Fibroblast of lung (primary cell): Measurements from ENCODE around the gene NECTIN1. TPM values are rescaled to one million over a fixed set of nuclear protein-coding genes. Genes with fewer than 3 reads are reported as not detected.

Experiments used
- DNase-seq, 2 donors: peaks; one replicate each; pipeline versions ENCODE4 v3.0.0 to v3.0.0-alpha.2; 2010; ENCODE audit warnings: low read depth in 2 of 2
- H2AFZ ChIP-seq: 2 replicates; pipeline ENCODE4 v1.5.1; 2012; ENCODE audit warnings: low read length, control low read depth, inconsistent platforms
- H3K27ac ChIP-seq: 2 replicates; pipeline ENCODE4 v1.5.1; 2011; ENCODE audit warnings: low read length, control low read depth; ENCODE audit not compliant: insufficient read depth
- H3K27me3 ChIP-seq: 2 replicates; pipeline ENCODE4 v1.5.1; 2011; ENCODE audit warnings: mild to moderate bottlenecking, low read length; ENCODE audit not compliant: control insufficient read depth, insufficient read depth
- H3K36me3 ChIP-seq: 2 replicates; pipeline ENCODE4 v1.5.1; 2011; ENCODE audit warnings: low read length; ENCODE audit not compliant: control insufficient read depth, insufficient read depth
- H3K4me1 ChIP-seq: 2 replicates; pipeline ENCODE4 v1.5.1; 2011; ENCODE audit warnings: low read length; ENCODE audit not compliant: control insufficient read depth, insufficient read depth; ENCODE audit errors: extremely low read depth
- H3K4me2 ChIP-seq: 2 replicates; pipeline ENCODE4 v1.5.1; 2011; ENCODE audit warnings: low read length, control low read depth; ENCODE audit not compliant: insufficient read depth; ENCODE audit errors: extremely low read depth
- H3K4me3 ChIP-seq, 4 experiments: fragments of 200-600 bp in 1 of 4; sonication (generic) in 1 of 4; replicated peaks in 1 of 4; 2 replicates each; pipeline ENCODE4 v1.5.1; 2011 to 2016; ENCODE audit warnings: low read length in 4 of 4, low read depth in 3 of 4, mild to moderate bottlenecking in 3 of 4, control low read depth in 2 of 4, inconsistent platforms in 1 of 4, mixed read lengths in 1 of 4; ENCODE audit not compliant: insufficient read depth in 1 of 4; ENCODE audit errors: control extremely low read depth in 1 of 4
- H3K79me2 ChIP-seq: 2 replicates; pipeline ENCODE4 v1.5.1; 2012; ENCODE audit warnings: mild to moderate bottlenecking, low read length, inconsistent platforms; ENCODE audit not compliant: control insufficient read depth, insufficient read depth
- H3K9ac ChIP-seq: 2 replicates; pipeline ENCODE4 v1.5.1; 2011; ENCODE audit warnings: mild to moderate bottlenecking, low read length, control low read depth; ENCODE audit not compliant: insufficient read depth
- H3K9me3 ChIP-seq: 2 replicates; pipeline ENCODE4 v1.5.1; 2012; ENCODE audit warnings: low read depth, low read length; ENCODE audit not compliant: control insufficient read depth, insufficient read depth
- H4K20me1 ChIP-seq: 2 replicates; pipeline ENCODE4 v1.5.1; 2011; ENCODE audit warnings: low read length; ENCODE audit not compliant: control insufficient read depth, insufficient read depth; ENCODE audit errors: extremely low read depth
- CTCF ChIP-seq, 2 donors: IDR thresholded peaks in 1 of 2; conservative IDR thresholded peaks in 1 of 2; 1 replicate in 1 of 2; 2 replicates in 1 of 2; pipeline ENCODE4 v1.5.1; 2011 to 2012; ENCODE audit warnings: low read length in 2 of 2, control low read depth in 1 of 2, inconsistent platforms in 1 of 2, low read depth in 1 of 2, mild to moderate bottlenecking in 1 of 2
- EZH2 ChIP-seq: IDR thresholded peaks from 2 replicates; pipeline ENCODE4 v1.5.1; 2012; ENCODE audit warnings: low read length, control low read depth, mild to moderate bottlenecking; ENCODE audit errors: missing control alignments
- polyA plus RNA-seq, 2 donors: library from polyadenylated mRNA; depleted of rRNA in 1 of 2; stranded (reverse) in 1 of 2; unstranded in 1 of 2; fragments of >200 nt; gene quantifications; 2 replicates each; pipeline ENCODE4 v1.2.1, GENCODE V29; 2011 to 2012; ENCODE audit warnings: missing spikeins in 1 of 2
- total RNA-seq: library from RNA; depleted of rRNA; stranded (reverse); fragments of >200 nt; gene quantifications from 2 replicates; pipeline ENCODE4 v1.2.1, GENCODE V29; 2014

Gene NECTIN1
- total and polyA plus RNA-seq, 2 donors (not counting 1 experiment from before 2014, with no cell fraction given): 2.0 to 2.8 TPM

GRCh38 chr11:119659971-119660723 is 68.9 kb downstream of the NECTIN1 start:
- Histone ChIP-seq H3K4me3 (no peak overlapping the region), H3K36me3 (no peaks in the 10 kb centered on the region), H2AFZ (no peak overlapping the region), H3K4me2 (no peak overlapping the region), H3K4me1 (no peaks in the 10 kb centered on the region), H4K20me1 (no peaks in the 10 kb centered on the region), H3K9ac (no peak overlapping the region), H3K27me3 (no peaks in the 10 kb centered on the region), H3K27ac (no peak overlapping the region), H3K79me2 (no peaks in the 10 kb centered on the region), H3K9me3 (no peaks in the 10 kb centered on the region)
- TF ChIP-seq CTCF (conservative IDR thresholded peaks at IDR 0.05 in 1 of 2, IDR thresholded peaks at IDR 0.05 in 1 of 2; ENCODE audit: low read depth in 1 of 2, low read length in 2 of 2): no peak
- no peak for TF ChIP-seq EZH2
- DNase-seq: no peak

DNA sequence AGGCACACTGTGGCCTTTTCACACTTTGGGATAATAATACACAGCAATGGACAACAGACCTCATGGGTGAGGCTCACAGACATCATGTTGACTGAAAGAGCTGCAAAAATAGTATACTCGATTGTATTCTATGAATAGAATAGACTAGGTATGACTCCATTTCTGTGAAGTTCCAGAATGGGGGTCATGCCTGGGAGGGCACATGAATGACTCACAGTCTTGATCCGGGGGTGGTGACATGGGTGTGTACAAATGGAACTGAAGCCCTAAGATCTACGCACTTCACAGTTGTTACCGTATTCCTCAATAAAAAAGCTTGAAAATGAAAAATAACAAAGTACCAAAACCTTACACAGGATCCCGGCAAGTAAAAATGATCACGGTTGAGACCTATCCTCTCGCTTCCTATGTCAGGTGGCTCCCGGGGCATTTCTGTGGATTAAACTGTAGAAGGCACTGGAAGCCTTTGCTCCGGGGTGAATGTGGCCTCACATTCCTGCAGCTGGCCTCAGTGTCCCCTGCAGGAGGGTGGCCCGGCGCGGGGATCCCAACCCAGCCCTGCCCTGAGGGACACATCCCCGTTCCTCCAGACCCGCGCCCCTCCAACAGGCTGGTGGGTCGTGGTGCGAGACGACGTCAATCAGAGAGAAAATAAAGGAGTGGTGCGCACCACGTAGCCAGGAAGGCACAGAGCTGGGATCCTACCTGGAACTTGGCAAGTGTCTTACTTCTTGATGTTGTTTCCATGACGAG is 75.9 kb downstream of the NECTIN1 start:
- DNase-seq: no peak
- no peak overlapping the region for H3K27ac ChIP-seq
- TF ChIP-seq EZH2 (no peak), CTCF (conservative IDR thresholded peaks at IDR 0.05 in 1 of 2, IDR thresholded peaks at IDR 0.05 in 1 of 2; ENCODE audit: low read depth in 1 of 2, low read length in 2 of 2) (no peak)

DNA sequence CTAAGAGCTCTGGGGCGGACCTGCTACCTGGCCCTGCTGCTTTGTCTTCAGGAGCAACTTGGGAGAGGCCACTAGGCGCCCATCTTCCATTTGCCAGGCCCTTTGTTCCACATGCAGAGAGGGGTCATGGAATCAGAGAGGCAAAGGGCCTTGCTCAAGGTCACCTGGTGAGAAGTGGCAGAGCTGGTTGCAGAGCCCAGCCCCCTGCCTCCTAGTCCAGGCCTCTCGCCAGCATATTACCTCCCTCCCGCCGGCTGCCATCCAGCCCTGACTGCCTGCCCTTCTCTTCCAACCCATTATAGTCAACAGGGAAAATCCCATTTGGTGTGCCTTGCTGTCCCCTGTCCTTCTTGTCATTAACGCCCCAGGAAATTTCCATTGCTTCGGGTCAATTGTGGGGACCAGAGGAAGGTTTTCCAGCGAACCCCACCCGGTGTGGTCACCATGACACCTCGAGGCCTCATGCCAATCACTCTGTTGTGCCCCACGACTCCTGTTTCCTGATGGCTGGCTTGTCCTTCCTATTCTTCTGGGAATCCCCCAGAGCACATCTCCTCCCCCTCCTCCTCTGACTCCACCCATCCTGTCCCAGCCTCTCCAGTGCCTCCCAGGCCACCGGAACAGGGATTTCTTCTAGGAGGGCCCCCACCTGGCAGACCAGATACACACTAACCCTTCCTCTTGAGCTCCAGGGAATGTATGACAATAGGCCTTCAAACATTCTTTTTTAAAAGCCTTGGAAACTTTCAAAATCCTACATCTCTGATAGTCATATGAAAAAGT is 77.0 kb downstream of the NECTIN1 start:
- no peak for DNase-seq
- Histone ChIP-seq H2AFZ (no peak overlapping the region), H4K20me1 (no peaks in the 10 kb centered on the region), H3K4me3 (no peak overlapping the region), H3K27ac (no peak overlapping the region), H3K36me3 (no peaks in the 10 kb centered on the region), H3K27me3 (no peaks in the 10 kb centered on the region), H3K4me2 (no peak overlapping the region), H3K9me3 (no peaks in the 10 kb centered on the region), H3K9ac (no peak overlapping the region), H3K79me2 (no peaks in the 10 kb centered on the region), H3K4me1 (no peaks in the 10 kb centered on the region)
- no peak for TF ChIP-seq CTCF (conservative IDR thresholded peaks at IDR 0.05 in 1 of 2, IDR thresholded peaks at IDR 0.05 in 1 of 2; ENCODE audit: low read depth in 1 of 2, low read length in 2 of 2)
- no peak for TF ChIP-seq EZH2

More for the DNA sequence above, 75.9 kb downstream of the NECTIN1 start:
- Histone ChIP-seq H3K36me3 (no peaks in the 10 kb centered on the region), H3K4me2 (no peak overlapping the region), H2AFZ (no peak overlapping the region), H3K4me3 (no peak overlapping the region), H3K9me3 (no peaks in the 10 kb centered on the region), H3K4me1 (no peaks in the 10 kb centered on the region), H3K9ac (no peak overlapping the region), H3K27me3 (no peaks in the 10 kb centered on the region), H3K79me2 (no peaks in the 10 kb centered on the region), H4K20me1 (no peaks in the 10 kb centered on the region)
